GM23248 (cell line): ENCODE measurements around the gene RBM24.

ENCODE experiments used
- EZH2 ChIP-seq: fragments of 200-600 bp; sonication (generic); IDR thresholded peaks from 2 replicates; pipeline ENCODE4 v1.6.1; 2018; ENCODE audit warnings: antibody characterized with exemption, mild to moderate bottlenecking; ENCODE audit not compliant: insufficient read depth, poor library complexity, severe bottlenecking
- EZH2phosphoT487 ChIP-seq: fragments of 200-600 bp; sonication (generic); IDR thresholded peaks from 2 replicates; pipeline ENCODE4 v1.6.1; 2018; ENCODE audit warnings: antibody characterized with exemption, moderate library complexity, mild to moderate bottlenecking, low read depth; ENCODE audit not compliant: insufficient read depth

- no peak for TF ChIP-seq EZH2
- no peak for TF ChIP-seq EZH2phosphoT487
These were observed 8.5 kb downstream of the RBM24 start for GRCh38 chr6:17289630-17290061.
